Measurements from ENCODE around the gene SCRN1. TPM values are rescaled to one million over a fixed set of nuclear protein-coding genes. Genes with fewer than 3 reads are reported as not detected.

SCRN1 gene
- total and polyA plus RNA-seq, 2 of the 4 experiments (the other 2 are of a cell fraction), result 57.1 to 124 TPM

DNA sequence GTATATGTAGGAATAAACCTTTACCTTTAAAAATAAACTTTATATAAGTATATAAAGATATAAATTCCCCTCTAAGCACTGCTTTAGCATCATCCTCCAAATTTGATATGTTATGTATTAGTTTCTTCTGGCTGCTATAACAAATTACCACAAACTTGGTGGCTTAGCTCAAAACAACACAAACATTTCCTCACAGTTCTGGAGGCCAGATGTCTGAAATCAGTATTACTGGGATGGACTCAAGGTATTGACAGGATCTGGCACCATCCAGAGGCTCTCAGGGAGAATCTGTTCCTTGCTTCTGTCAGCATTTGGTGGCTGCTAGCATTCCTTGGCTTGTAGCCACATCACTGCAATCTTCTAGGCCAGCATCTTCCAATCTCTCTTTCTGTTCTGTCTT, 6.7 kb upstream of the SCRN1 start:
- peaks cover 2% of the 10 kb centered on the region; the same call in 1 of the 2 replicates for H3K4me1 ChIP-seq (ENCODE audit: control insufficient read depth, insufficient read depth, low read length)
- CTCF ChIA-PET, result no interaction called here

More for the DNA sequence above, 6.7 kb upstream of the SCRN1 start:
- no peak overlapping the region for H3K4me3 ChIP-seq (ENCODE audit: insufficient read depth, low read depth, low read length)
- intact Hi-C loops (cut with micrococcal nuclease) (no loop called here), dilution Hi-C loops (cut with HindIII; ENCODE audit: low sequenced_read_pairs, unreplicated experiment) (no loop called here), in situ Hi-C loops (cut with MboI; ENCODE audit: low sequenced_read_pairs) (no loop called here)
- H3K9me3 ChIP-seq (ENCODE audit: control insufficient read depth, insufficient read depth, low read length), result peaks cover 6% of the 10 kb centered on the region
- no peak overlapping the region for H3K23ac ChIP-seq (ENCODE audit: low read depth, low read length)
- no peak overlapping the region for H2BK20ac ChIP-seq (ENCODE audit: low read depth, low read length)
- H2BK5ac ChIP-seq (ENCODE audit: low read depth, low read length, poor library complexity, severe bottlenecking), result no peak overlapping the region
- H2BK15ac ChIP-seq (ENCODE audit: low read depth, low read length), result no peak overlapping the region
- DNase-seq, result no peak
- no peak overlapping the region for H4K91ac ChIP-seq (ENCODE audit: insufficient read depth, low read depth, low read length)
- H2AK5ac ChIP-seq (ENCODE audit: low read depth, low read length), result no peak overlapping the region
- no peaks in the 10 kb centered on the region for H4K20me1 ChIP-seq (ENCODE audit: insufficient read depth, low read length)
- no peaks in the 10 kb centered on the region for H3K36me3 ChIP-seq (ENCODE audit: control insufficient read depth, insufficient read depth, low read length)
- H2BK120ac ChIP-seq (ENCODE audit: low read depth, low read length), result no peak overlapping the region
- no peak for ATAC-seq (ENCODE audit: low read depth)
- H3K79me1 ChIP-seq (ENCODE audit: low read depth in 1 of 2, low read length in 2 of 2), result 0 out of 4 replicates have a peak, but pooled peaks cover 0 to 4% of the 10 kb centered on the region in 2 experiments
- no peaks in the 10 kb centered on the region for H3K9me1 ChIP-seq (ENCODE audit: insufficient read depth, low read length)
- H3K27ac ChIP-seq (ENCODE audit: insufficient read depth, low read length), result no peak overlapping the region
- H3K4ac ChIP-seq (ENCODE audit: low read depth, low read length), result no peak overlapping the region
- no peaks in the 10 kb centered on the region for H3K27me3 ChIP-seq (ENCODE audit: control insufficient read depth, insufficient read depth, low read length)
- no TSS peak for BruUV-seq (replicated peaks)
- TF ChIP-seq, protein P1, sequence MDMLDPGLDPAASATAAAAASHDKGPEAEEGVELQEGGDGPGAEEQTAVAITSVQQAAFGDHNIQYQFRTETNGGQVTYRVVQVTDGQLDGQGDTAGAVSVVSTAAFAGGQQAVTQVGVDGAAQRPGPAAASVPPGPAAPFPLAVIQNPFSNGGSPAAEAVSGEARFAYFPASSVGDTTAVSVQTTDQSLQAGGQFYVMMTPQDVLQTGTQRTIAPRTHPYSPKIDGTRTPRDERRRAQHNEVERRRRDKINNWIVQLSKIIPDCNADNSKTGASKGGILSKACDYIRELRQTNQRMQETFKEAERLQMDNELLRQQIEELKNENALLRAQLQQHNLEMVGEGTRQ (IDR thresholded peaks at IDR 0.05; ENCODE audit: low read depth, low read length), result no peak
- TF ChIP-seq MXI1 (IDR thresholded peaks at IDR 0.05; ENCODE audit: borderline replicate concordance, low read depth, low read length), result no peak
- TF ChIP-seq, protein P2, sequence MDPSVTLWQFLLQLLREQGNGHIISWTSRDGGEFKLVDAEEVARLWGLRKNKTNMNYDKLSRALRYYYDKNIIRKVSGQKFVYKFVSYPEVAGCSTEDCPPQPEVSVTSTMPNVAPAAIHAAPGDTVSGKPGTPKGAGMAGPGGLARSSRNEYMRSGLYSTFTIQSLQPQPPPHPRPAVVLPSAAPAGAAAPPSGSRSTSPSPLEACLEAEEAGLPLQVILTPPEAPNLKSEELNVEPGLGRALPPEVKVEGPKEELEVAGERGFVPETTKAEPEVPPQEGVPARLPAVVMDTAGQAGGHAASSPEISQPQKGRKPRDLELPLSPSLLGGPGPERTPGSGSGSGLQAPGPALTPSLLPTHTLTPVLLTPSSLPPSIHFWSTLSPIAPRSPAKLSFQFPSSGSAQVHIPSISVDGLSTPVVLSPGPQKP (IDR thresholded peaks at IDR 0.05; ENCODE audit: borderline replicate concordance, low read depth, low read length), result no peak
- TF ChIP-seq, protein P3, sequence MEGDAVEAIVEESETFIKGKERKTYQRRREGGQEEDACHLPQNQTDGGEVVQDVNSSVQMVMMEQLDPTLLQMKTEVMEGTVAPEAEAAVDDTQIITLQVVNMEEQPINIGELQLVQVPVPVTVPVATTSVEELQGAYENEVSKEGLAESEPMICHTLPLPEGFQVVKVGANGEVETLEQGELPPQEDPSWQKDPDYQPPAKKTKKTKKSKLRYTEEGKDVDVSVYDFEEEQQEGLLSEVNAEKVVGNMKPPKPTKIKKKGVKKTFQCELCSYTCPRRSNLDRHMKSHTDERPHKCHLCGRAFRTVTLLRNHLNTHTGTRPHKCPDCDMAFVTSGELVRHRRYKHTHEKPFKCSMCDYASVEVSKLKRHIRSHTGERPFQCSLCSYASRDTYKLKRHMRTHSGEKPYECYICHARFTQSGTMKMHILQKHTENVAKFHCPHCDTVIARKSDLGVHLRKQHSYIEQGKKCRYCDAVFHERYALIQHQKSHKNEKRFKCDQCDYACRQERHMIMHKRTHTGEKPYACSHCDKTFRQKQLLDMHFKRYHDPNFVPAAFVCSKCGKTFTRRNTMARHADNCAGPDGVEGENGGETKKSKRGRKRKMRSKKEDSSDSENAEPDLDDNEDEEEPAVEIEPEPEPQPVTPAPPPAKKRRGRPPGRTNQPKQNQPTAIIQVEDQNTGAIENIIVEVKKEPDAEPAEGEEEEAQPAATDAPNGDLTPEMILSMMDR (conservative IDR thresholded peaks at IDR 0.05; ENCODE audit: low read depth, low read length), result no peak
- TF ChIP-seq NFE2L2 (IDR thresholded peaks at IDR 0.05; ENCODE audit: low read depth, low read length), result no peak
- TF ChIP-seq RFX5 (IDR thresholded peaks at IDR 0.05; ENCODE audit: low read depth, low read length), result no peak
- no peak for TF ChIP-seq CHD1 (IDR thresholded peaks at IDR 0.05; ENCODE audit: low read depth, low read length)
- no peak for TF ChIP-seq CEBPB (IDR thresholded peaks at IDR 0.05; ENCODE audit: low read depth, low read length)
- H3K18ac ChIP-seq (ENCODE audit: low read depth, low read length), result no peak overlapping the region
- H4K8ac ChIP-seq (ENCODE audit: low read depth in 2 of 2, low read length in 2 of 2), result no peak overlapping the region
- H3K4me2 ChIP-seq (ENCODE audit: low read depth, low read length), result no peak overlapping the region
- H3K9ac ChIP-seq (ENCODE audit: low read depth, low read length), result no peak overlapping the region
- no peak overlapping the region for H3K56ac ChIP-seq (ENCODE audit: extremely low read depth, insufficient read depth, low read length)
- POLR2A ChIA-PET (ENCODE audit: unreplicated experiment), result no interaction called here
- H4K5ac ChIP-seq (ENCODE audit: low read depth, low read length), result no peak overlapping the region
- no peak overlapping the region for H2AK9ac ChIP-seq (replicated peaks; ENCODE audit: low read depth, low read length, poor library complexity)
- no peak overlapping the region for H2AFZ ChIP-seq (replicated peaks; ENCODE audit: low read length, poor library complexity)
- no peak overlapping the region for H3K14ac ChIP-seq (replicated peaks; ENCODE audit: low read depth, low read length)

All from IMR-90 (cell line).